GM23338 (cell line): ENCODE measurements around the gene P2RX4. TPM values are rescaled to one million over a fixed set of nuclear protein-coding genes. Genes with fewer than 3 reads are reported as not detected.
A peak's percentile ranks its signal among the peaks of the same experiment; 100 is the strongest.

Experiments
- ATAC-seq: fragments of 200-7000 bp; cut with Tn5 transposase; 3 replicates; pipeline ENCODE4 v1.9.1; 2020
- DNase-seq: peaks from one replicate; pipeline ENCODE4 v3.0.0-alpha.2; 2015; ENCODE audit warnings: low spot score
- H2AFZ ChIP-seq: fragments of 200-600 bp; sonication (generic); 2 replicates; pipeline ENCODE4 v1.8.0; 2016; ENCODE audit warnings: antibody characterized with exemption, mild to moderate bottlenecking, moderate library complexity
- H3F3A ChIP-seq: fragments of 200-600 bp; sonication (generic); replicated peaks from 2 replicates; pipeline ENCODE4 v1.8.0; 2017; ENCODE audit warnings: antibody characterized with exemption, mixed run types, low read depth
- H3K27ac ChIP-seq: fragments of 200-600 bp; sonication (generic); 2 replicates; pipeline ENCODE4 v1.6.1; 2016; ENCODE audit warnings: low read depth
- H3K27me3 ChIP-seq: fragments of 200-600 bp; sonication (generic); 2 replicates; pipeline ENCODE4 v1.8.0; 2016; ENCODE audit warnings: mild to moderate bottlenecking, mixed run types, moderate library complexity; ENCODE audit not compliant: insufficient read depth
- H3K36me3 ChIP-seq: fragments of 200-600 bp; sonication (generic); 2 replicates; pipeline ENCODE4 v1.8.0; 2016; ENCODE audit warnings: mild to moderate bottlenecking; ENCODE audit not compliant: insufficient read depth
- H3K4me1 ChIP-seq: fragments of 200-600 bp; sonication (generic); 2 replicates; pipeline ENCODE4 v1.8.0; 2016; ENCODE audit warnings: mild to moderate bottlenecking, moderate library complexity; ENCODE audit not compliant: insufficient read depth
- H3K4me2 ChIP-seq: fragments of 200-600 bp; sonication (generic); 2 replicates; pipeline ENCODE4 v1.7.1; 2017; ENCODE audit warnings: mixed run types
- H3K4me3 ChIP-seq: fragments of 200-600 bp; sonication (generic); 2 replicates; pipeline ENCODE4 v1.6.1; 2016; ENCODE audit warnings: mixed run types
- H3K79me2 ChIP-seq: fragments of 200-600 bp; sonication (generic); replicated peaks from 2 replicates; pipeline ENCODE4 v1.8.0; 2017; ENCODE audit warnings: mild to moderate bottlenecking; ENCODE audit not compliant: insufficient read depth
- H3K9me2 ChIP-seq: fragments of 200-600 bp; sonication (generic); 2 replicates; pipeline ENCODE4 v1.8.0; 2017; ENCODE audit not compliant: insufficient read depth
- H4K20me1 ChIP-seq: fragments of 200-600 bp; sonication (generic); replicated peaks from 2 replicates; pipeline ENCODE4 v1.8.0; 2017; ENCODE audit warnings: mild to moderate bottlenecking; ENCODE audit not compliant: insufficient read depth
- H3K27ac Mint-ChIP-seq: 2 replicates; pipeline ENCODE4 v1.8.0; 2020; ENCODE audit warnings: inconsistent platforms, mild to moderate bottlenecking, moderate library complexity, mixed read lengths
- H3K27me3 Mint-ChIP-seq: 3 replicates; pipeline ENCODE4 v1.8.0; 2022; ENCODE audit warnings: low read depth, mild to moderate bottlenecking, moderate library complexity, mixed read lengths, inconsistent platforms; ENCODE audit not compliant: insufficient read depth, poor library complexity
- H3K36me3 Mint-ChIP-seq: 3 replicates; pipeline ENCODE4 v1.8.0; 2021; ENCODE audit warnings: low read depth, mild to moderate bottlenecking, inconsistent platforms, moderate library complexity, mixed read lengths
- H3K4me1 Mint-ChIP-seq: 3 replicates; pipeline ENCODE4 v1.8.0; 2020; ENCODE audit warnings: mild to moderate bottlenecking, inconsistent platforms, mixed read lengths
- H3K4me3 Mint-ChIP-seq: 3 replicates; pipeline ENCODE4 v1.8.0; 2021; ENCODE audit warnings: moderate library complexity, mild to moderate bottlenecking, inconsistent platforms, mixed read lengths
- H3K9me3 Mint-ChIP-seq: 3 replicates; pipeline ENCODE4 v1.8.0; 2020; ENCODE audit warnings: moderate library complexity, mild to moderate bottlenecking, inconsistent platforms, mixed read lengths
- ETS1 ChIP-seq: IDR thresholded peaks from 2 replicates; pipeline ENCODE4 v1.6.1; 2016; ENCODE audit warnings: antibody characterized with exemption
- JUNB ChIP-seq: IDR thresholded peaks from one replicate; pipeline ENCODE4 v1.6.1; 2016; ENCODE audit warnings: antibody characterized with exemption; ENCODE audit not compliant: unreplicated experiment
- NANOG ChIP-seq: IDR thresholded peaks from 2 replicates; pipeline ENCODE4 v1.6.1; 2016; ENCODE audit warnings: antibody characterized with exemption, borderline replicate concordance
- REST ChIP-seq: IDR thresholded peaks from one replicate; pipeline ENCODE4 v1.6.1; 2018; ENCODE audit warnings: antibody characterized with exemption; ENCODE audit not compliant: unreplicated experiment
- STAT1 ChIP-seq: IDR thresholded peaks from one replicate; pipeline ENCODE4 v1.6.1; 2016; ENCODE audit warnings: antibody characterized with exemption; ENCODE audit not compliant: unreplicated experiment
- ZNF114 ChIP-seq: fragments of 250-450 bp; sonication (Bioruptor Pico); IDR thresholded peaks from 2 replicates; pipeline ENCODE4 v1.5.0; 2020; ENCODE audit warnings: mild to moderate bottlenecking, moderate library complexity
- ZNF331 ChIP-seq: fragments of 250-450 bp; sonication (Bioruptor Pico); IDR thresholded peaks from 2 replicates; pipeline ENCODE4 v1.5.0; 2020; ENCODE audit warnings: low read depth, mild to moderate bottlenecking, moderate library complexity
- ZNF462 ChIP-seq: fragments of 250-450 bp; sonication (Bioruptor Pico); IDR thresholded peaks from 2 replicates; pipeline ENCODE4 v1.5.0; 2020; ENCODE audit warnings: mild to moderate bottlenecking, moderate library complexity
- polyA plus RNA-seq: library from polyadenylated mRNA; unstranded; fragments of >200 nt; fragmentation: Nextera tagmentation; extraction: Ambion mirVana; gene quantifications from 2 replicates; pipeline ENCODE4 v1.2.1, GENCODE V29; 2016
- total RNA-seq: library from RNA; depleted of rRNA; stranded (reverse); fragments of >200 nt; shearing (Covaris generic); gene quantifications from 2 replicates; pipeline ENCODE4 v1.2.3, GENCODE V29; 2014

The P2RX4 gene
- total and polyA plus RNA-seq, 2 experiments from 2014 or later = 5.6 to 18.9 TPM

GRCh38 chr12:121278169-121279070, 68.5 kb downstream of the P2RX4 start (continued):
- TF ChIP-seq ZNF462 = no peak
- no peak for TF ChIP-seq REST
- TF ChIP-seq STAT1 = no peak
- TF ChIP-seq ZNF114 (CRISPR knock-in tag) = no peak

- TF ChIP-seq ZNF114 (CRISPR knock-in tag) (no peak), NANOG (no peak), ETS1 (no peak), STAT1 (no peak), JUNB (no peak), ZNF331 (no peak)
- no peak overlapping the region for H2AFZ ChIP-seq
- no peaks in the 10 kb centered on the region for H3K9me3 Mint-ChIP-seq
- H3K4me3 ChIP-seq = no peak overlapping the region
- H3K27me3 ChIP-seq = no peaks in the 10 kb centered on the region
- no peaks in the 10 kb centered on the region; the same call in 1 of the 2 replicates for H4K20me1 ChIP-seq
- no peak overlapping the region for H3K4me3 Mint-ChIP-seq
- no peak overlapping the region for H3K27ac ChIP-seq
- H3K4me2 ChIP-seq = no peak overlapping the region
- no peaks in the 10 kb centered on the region for H3K36me3 ChIP-seq
- H3F3A ChIP-seq = peaks cover 6% of the 10 kb centered on the region; the same call in 1 of the 2 replicates
- peak overlapping the region; percentile 65 for H3K27ac Mint-ChIP-seq
- H3K4me1 Mint-ChIP-seq = peaks cover 34% of the 10 kb centered on the region
- peaks cover 9% of the 10 kb centered on the region for H3K27me3 Mint-ChIP-seq
- peaks cover 24% of the 10 kb centered on the region for H3K36me3 Mint-ChIP-seq
- ATAC-seq (no peak), DNase-seq (no peak)
- no peaks in the 10 kb centered on the region for H3K9me2 ChIP-seq
- peaks cover 16% of the 10 kb centered on the region; the same call in 1 of the 2 replicates for H3K4me1 ChIP-seq
- 0 out of 2 replicates have a peak, but pooled peaks cover 3% of the 10 kb centered on the region for H3K79me2 ChIP-seq
These were observed 69.1 kb downstream of the P2RX4 start for GRCh38 chr12:121279071-121279375.
